ENCODE measurements around the gene HLA-C.
"Not testable (repeated sequence)": the region's sequence is repeated elsewhere in the genome, so short reads cannot be mapped to it uniquely, and the experiment has no call there.

Gene HLA-C

GRCh38 chr6:31271641-31272357 lies at the start of gene HLA-C:
Gene HLA-C (minus strand): TSS chr6:31272092. CDS start chr6:31272071, 21 bp downstream.
- peak; percentile 94 for DNase-seq

GRCh38 chr6:31321005-31321707 lies 49.3 kb upstream of the HLA-C start:
- no peak for DNase-seq

GRCh38 chr6:31317036-31317435 lies 45.1 kb upstream of the HLA-C start:
- DNase-seq = no peak

GRCh38 chr6:31309641-31310040 lies 37.7 kb upstream of the HLA-C start:
- DNase-seq = no peak

- no peak for DNase-seq
Measured at GRCh38 chr6:31308845-31309175, 36.9 kb upstream of the HLA-C start.

GRCh38 chr6:31308050-31308844 lies 36.4 kb upstream of the HLA-C start:
- no peak for DNase-seq

- DNase-seq = no peak
Measured at GRCh38 chr6:31307669-31308049, 35.8 kb upstream of the HLA-C start.

- DNase-seq = no peak
Measured at GRCh38 chr6:31305703-31306219, 33.9 kb upstream of the HLA-C start.

- peak; percentile 55 for DNase-seq
Measured at GRCh38 chr6:31304683-31305082, 32.8 kb upstream of the HLA-C start.

GRCh38 chr6:31300797-31301196 lies 28.9 kb upstream of the HLA-C start:
- no peak for DNase-seq

GRCh38 chr6:31299947-31300346 lies 28.1 kb upstream of the HLA-C start:
- no peak for DNase-seq

GRCh38 chr6:31299511-31299910 lies 27.6 kb upstream of the HLA-C start:
- no peak for DNase-seq

GRCh38 chr6:31294056-31294455 lies 22.2 kb upstream of the HLA-C start:
- DNase-seq = no peak

GRCh38 chr6:31293343-31293742 lies 21.5 kb upstream of the HLA-C start:
- no peak for DNase-seq

- no peak for DNase-seq
Measured at GRCh38 chr6:31289788-31290187, 17.9 kb upstream of the HLA-C start.

- DNase-seq = no peak
Measured at GRCh38 chr6:31287619-31288018, 15.7 kb upstream of the HLA-C start.

GRCh38 chr6:31285982-31286381 lies 14.1 kb upstream of the HLA-C start:
- DNase-seq = no peak

GRCh38 chr6:31285486-31285885 lies 13.6 kb upstream of the HLA-C start:
- DNase-seq = no peak

GRCh38 chr6:31279647-31280046 lies 7.8 kb upstream of the HLA-C start:
- DNase-seq = not testable (repeated sequence)

- DNase-seq = peak; percentile 60
Measured at GRCh38 chr6:31272836-31273626, 1.1 kb upstream of the HLA-C start.

- DNase-seq = no peak
Measured at GRCh38 chr6:31272436-31272835, 544 bp upstream of the HLA-C start.

GRCh38 chr6:31270788-31271640 lies 878 bp downstream of the HLA-C start:
- no peak for DNase-seq
